Activated naive CD8-positive, alpha-beta T cell (primary cell): Measurements from ENCODE around the gene RGS3.
"Not testable (repeated sequence)": the region's sequence is repeated elsewhere in the genome, so short reads cannot be mapped to it uniquely, and the experiment has no call there.

ENCODE experiments used
- H3K27ac Mint-ChIP-seq: one replicate; pipeline ENCODE4 v1.8.0; 2021; ENCODE audit warnings: mixed read lengths
- H3K27me3 Mint-ChIP-seq: one replicate; pipeline ENCODE4 v1.8.0; 2021; ENCODE audit warnings: mixed read lengths
- H3K36me3 Mint-ChIP-seq: one replicate; pipeline ENCODE4 v1.8.0; 2021; ENCODE audit warnings: mixed read lengths
- H3K4me1 Mint-ChIP-seq: one replicate; pipeline ENCODE4 v1.8.0; 2021; ENCODE audit warnings: low read depth, mixed read lengths
- H3K4me3 Mint-ChIP-seq: one replicate; pipeline ENCODE4 v1.8.0; 2021; ENCODE audit warnings: mild to moderate bottlenecking, mixed read lengths
- H3K9me3 Mint-ChIP-seq: one replicate; pipeline ENCODE4 v1.8.0; 2021; ENCODE audit warnings: low read depth, mixed read lengths

RGS3 gene

DNA sequence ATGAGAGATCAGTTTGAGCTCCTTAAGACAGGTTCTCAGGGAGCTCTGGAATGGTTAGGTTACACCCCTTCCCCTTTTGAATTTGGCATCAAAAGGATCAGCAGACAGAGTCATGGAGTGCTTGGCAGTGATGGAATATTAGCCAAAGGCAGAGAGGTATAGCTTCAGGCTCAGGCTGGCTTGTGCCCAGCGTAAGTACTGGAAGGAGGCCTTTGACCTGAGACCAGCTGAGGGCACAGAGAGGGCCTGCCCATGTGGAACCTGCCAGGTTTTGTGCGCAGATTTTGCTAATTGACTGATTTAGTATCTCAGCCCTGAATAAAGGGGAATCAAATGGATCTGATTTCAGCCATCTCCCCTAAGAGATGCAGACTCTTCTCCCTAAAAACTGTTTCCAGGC lies 81.5 kb downstream of the RGS3 start:
- Mint-ChIP-seq H3K4me1 (peaks cover 50% of the 10 kb centered on the region), H3K27me3 (no peaks in the 10 kb centered on the region), H3K4me3 (no peak overlapping the region), H3K27ac (no peak overlapping the region), H3K36me3 (peaks cover 7% of the 10 kb centered on the region), H3K9me3 (no peaks in the 10 kb centered on the region)

DNA sequence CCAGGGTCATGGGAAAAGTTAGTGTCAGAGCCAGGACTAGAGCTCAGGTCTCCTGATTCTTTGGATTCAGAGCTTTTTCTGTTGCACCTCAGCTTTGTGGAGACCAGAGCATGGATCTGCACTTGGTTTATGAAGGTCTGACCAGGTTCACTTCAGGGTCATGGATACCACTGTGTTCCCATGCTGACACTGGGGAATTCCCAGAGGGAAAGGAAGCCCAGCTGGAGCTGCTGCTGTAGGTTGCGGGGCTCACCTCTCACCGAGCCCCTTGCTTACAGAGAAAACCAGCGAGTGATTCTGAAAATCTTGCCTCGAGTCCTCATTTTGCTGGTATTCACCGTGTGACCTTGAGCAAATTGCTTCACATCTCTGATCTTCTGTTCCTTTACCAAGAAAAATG lies 83.0 kb downstream of the RGS3 start:
- Mint-ChIP-seq H3K4me1 (peaks cover 50% of the 10 kb centered on the region), H3K27me3 (no peaks in the 10 kb centered on the region), H3K9me3 (no peaks in the 10 kb centered on the region), H3K36me3 (peaks cover 7% of the 10 kb centered on the region), H3K4me3 (no peak overlapping the region), H3K27ac (peak overlapping the region; percentile 92)

DNA sequence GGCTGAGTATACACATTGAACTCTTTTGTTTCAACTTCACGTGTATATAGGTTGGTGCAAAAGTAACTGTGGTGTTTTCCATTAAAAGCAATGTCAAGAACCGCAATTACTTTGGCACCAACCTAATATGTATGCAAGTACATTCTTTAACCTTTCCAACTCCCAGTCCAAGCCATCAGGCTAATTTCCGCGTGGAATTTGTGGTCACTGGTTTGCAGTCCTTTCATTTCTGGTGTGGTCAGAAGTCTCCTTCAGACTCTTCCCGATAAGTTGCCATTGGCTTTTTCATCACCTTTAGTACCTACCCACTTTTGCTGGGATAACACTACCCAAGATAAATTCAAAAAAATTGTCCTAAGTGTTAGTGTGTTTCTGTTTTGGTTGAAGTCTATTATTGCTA lies 84.0 kb downstream of the RGS3 start:
- no peaks in the 10 kb centered on the region for H3K9me3 Mint-ChIP-seq
- no peaks in the 10 kb centered on the region for H3K27me3 Mint-ChIP-seq
- peak overlapping the region; percentile 92 for H3K27ac Mint-ChIP-seq
- peaks cover 42% of the 10 kb centered on the region for H3K4me1 Mint-ChIP-seq
- peak overlapping the region; percentile 33 for H3K4me3 Mint-ChIP-seq
- no peaks in the 10 kb centered on the region for H3K36me3 Mint-ChIP-seq

DNA sequence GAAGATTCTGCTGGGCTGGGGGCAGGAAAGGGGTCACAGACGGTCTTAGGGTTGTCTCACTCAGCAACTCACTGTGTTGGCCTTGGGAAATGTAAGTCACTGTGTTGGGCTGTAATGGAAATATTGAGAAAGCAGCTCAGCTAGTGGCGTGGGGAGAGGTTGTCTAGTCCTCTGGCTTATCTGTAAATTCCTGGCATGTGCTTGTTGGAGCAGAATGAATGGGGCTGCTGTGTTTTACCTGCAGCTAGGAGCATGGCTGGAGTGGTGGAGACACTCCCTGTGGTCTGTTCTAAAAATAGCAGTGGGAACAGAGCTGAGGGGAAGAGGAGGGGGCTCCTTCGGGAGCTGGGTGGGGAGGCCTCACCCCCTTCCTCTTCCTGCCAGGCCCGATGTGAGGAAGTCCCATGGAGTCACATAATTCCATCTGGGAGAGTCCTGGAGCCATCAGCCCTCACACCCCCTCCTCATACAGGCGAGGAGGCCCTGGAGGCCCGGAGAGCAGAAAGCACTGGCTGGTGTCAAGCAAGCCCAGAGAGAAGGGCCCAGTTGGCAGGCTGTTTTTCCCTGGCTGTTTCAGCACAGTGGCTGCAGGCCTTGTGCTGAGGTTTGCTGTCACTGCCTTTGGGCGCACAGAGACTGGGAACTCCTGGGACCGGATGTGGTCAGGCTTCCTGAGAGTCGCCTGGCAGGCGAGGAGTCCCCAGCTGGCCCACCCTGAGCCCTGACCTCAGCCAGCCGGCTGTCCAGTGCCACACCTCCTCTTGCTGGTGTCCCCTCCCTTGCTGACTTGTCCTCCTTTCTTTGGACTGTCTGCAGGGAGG lies 84.9 kb downstream of the RGS3 start:
- Mint-ChIP-seq H3K36me3 (no peaks in the 10 kb centered on the region), H3K27me3 (no peaks in the 10 kb centered on the region), H3K4me3 (peak overlapping the region; percentile 33), H3K27ac (peak overlapping the region; percentile 92), H3K4me1 (peaks cover 41% of the 10 kb centered on the region), H3K9me3 (no peaks in the 10 kb centered on the region)

DNA sequence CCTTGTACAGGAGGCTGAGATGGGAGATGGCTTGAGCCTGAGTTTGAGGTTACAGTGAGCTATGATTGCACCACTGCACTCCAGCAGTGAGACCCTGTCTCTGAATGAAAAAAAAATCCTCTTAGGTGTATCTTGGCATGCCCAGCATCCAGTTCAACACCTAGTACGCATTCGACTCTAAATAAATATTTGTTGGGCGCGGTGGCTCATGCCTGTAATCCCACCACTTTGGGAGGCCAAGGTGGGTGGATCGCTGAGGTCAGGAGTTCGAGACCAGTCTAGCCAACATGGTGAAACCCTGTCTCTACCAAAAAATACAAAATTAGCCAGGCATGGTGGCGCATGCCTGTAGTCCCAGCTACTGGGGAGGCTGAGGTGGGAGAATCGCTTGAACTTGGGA lies 86.4 kb downstream of the RGS3 start:
- H3K27ac Mint-ChIP-seq = peak overlapping the region; percentile 92
- H3K27me3 Mint-ChIP-seq, H3K4me3 Mint-ChIP-seq, H3K9me3 Mint-ChIP-seq, H3K36me3 Mint-ChIP-seq: not testable (repeated sequence)
- peaks cover 41% of the 10 kb centered on the region for H3K4me1 Mint-ChIP-seq

DNA sequence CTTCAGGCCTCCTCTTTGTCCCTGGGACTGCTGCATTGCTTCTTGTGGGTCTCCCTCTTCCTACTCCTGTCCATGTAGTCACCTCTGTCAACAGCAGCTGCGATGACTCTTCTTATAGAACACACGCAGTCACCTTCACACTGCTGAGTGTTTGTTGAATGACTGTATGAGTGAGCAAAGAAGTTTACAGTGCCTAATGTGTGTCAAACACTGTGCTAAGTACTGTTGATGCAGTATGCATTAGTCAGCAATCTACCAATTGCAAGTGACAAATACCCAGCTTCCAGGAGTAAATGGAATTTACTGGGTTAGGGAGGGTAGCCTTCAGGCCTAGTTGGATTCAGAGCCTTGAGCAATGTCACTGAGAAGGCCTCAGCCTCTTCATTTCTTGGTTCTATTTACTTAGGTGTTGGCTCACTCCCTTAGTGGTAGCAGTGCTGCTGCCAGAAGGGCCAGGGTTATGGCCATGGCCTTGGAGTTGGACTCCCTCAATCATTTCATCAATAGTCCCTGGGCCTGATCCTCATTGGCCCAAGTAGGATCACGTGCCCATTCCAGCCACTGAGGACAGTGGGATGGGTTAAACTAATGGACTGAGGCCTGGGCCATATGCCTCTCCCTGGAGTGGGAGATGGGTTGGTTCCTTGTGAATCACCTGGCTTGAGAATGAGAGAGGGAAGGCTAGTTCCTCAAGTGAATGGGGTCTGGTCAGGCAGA lies 93.5 kb downstream of the RGS3 start:
- peak overlapping the region; percentile 16 for H3K27ac Mint-ChIP-seq
- H3K27me3 Mint-ChIP-seq = no peaks in the 10 kb centered on the region
- H3K4me3 Mint-ChIP-seq = no peak overlapping the region
- peaks cover 38% of the 10 kb centered on the region for H3K4me1 Mint-ChIP-seq
- no peaks in the 10 kb centered on the region for H3K9me3 Mint-ChIP-seq
- H3K36me3 Mint-ChIP-seq = no peaks in the 10 kb centered on the region

DNA sequence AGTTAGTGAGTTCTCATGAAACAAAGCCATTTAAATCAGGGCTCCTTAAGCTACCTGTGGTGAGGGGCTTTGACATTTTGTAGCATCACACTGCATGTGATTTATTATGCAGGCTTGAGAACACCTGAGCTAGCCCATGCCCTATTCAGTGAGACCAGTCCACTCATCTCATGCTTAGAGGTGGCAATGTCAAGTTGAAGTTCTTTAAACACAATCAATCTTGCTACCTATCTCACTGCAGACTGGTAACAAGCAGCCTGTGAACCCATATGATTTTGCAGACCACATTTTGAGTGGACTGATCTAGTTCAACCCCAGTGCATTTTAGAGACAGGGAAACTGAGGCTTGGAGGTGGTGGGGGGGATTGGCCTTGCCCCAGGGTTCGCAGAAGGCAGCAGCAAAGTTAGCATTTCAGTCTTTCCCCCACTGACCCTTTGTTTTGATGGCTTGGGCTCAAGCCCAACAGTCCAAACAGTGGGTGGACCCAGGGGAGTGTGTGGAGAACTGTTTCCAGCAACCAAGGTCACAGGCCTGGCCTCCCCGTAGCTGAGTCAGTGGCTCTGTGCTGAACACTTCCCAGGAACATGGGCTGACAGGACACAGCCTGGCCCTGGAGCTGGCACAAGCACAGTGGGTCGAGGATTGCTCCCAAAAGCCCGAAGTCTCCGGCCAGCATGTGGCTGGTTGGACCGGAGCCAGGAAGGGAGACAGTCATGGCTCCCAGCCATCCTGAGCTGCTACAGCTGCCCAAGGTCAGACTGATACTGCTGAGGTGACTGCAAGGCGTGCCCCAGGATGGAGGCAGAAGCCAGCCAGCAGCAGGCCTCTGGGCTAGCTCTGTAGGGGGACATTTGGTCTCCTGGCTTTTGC lies 95.3 kb downstream of the RGS3 start:
- H3K4me1 Mint-ChIP-seq = peaks cover 39% of the 10 kb centered on the region
- no peak overlapping the region for H3K27ac Mint-ChIP-seq
- no peaks in the 10 kb centered on the region for H3K36me3 Mint-ChIP-seq
- no peaks in the 10 kb centered on the region for H3K9me3 Mint-ChIP-seq
- no peak overlapping the region for H3K4me3 Mint-ChIP-seq
- no peaks in the 10 kb centered on the region for H3K27me3 Mint-ChIP-seq

DNA sequence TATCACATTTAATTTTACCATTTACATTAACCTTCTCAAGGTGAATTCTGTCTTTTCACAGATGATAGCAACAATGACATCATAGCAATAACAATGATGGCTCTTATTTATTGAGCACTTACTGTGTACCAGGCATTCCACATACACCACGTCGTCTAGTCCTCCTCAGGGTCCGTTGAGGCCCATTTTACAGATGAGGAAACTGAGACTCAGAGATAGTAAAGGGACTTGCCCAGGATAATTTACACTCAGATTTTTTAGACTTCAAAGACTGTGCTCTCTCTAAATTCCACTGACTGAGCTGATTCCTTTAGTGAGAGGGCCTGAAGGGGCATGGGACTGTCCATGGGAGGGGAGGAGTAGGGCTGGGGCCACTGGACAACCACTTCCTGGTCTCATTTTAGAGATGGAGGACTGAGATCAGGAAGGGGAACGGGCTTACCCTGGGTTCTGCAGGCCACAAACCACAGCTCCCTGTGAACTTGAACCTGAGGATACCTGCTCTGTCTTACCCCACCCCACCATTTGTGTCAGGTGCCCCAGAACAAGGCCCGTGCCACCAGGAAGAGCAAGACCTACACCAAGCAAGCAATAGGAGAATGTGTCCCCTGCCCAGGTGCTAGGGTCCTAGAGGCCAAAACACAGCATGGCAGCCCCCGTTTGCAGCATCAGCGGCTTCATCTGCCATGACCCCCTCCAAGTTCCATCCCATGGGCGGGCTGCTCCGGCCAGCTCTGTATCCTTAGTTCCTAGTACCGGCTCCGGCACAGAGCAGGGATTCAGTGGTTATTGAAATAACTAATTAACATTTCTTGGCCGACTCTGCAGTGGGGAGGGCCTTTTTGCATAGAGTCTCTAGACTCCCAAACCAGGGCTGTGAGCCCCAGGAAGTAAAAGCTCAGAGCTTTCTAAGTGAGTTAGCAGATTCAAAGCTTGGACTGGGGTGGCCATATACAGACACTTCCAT lies 96.6 kb downstream of the RGS3 start:
- Mint-ChIP-seq H3K27ac (peak overlapping the region; percentile 46), H3K9me3 (no peaks in the 10 kb centered on the region), H3K4me1 (peaks cover 36% of the 10 kb centered on the region), H3K4me3 (no peak overlapping the region), H3K27me3 (no peaks in the 10 kb centered on the region), H3K36me3 (no peaks in the 10 kb centered on the region)

DNA sequence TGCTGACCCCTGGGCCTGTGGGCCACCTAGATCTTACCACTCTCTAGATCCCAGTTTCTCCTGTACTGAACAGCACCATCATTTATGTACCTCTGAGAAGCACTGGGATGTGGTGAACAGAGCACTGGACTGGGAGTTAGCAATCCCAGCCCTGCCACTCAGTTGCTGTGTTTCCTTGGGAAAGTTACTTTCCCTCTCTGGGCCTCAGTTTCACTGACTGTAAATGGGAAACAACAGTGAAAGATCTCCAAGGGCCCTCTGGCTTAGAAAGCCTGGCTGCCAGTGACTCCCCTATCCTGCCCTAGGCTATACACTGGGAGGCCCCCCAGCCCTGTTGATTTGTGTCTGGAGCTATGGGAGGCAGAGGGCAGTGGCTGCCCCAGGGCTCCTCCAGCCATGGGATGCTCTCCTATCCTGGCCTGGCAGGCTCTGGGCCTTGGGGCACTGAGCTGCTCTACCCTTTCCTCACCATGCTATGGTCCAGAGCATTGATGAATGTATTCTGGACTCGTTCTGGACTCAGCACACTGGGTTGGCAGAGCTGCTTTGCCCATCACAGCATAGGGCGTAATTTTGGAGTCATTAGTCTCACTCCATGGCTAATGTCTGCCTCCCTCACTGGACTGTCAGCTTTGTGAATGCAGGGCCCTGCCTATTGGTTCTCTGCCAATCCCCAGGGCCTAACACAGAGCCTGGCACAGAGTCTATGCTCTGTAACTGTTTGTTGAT lies 99.3 kb downstream of the RGS3 start:
- Mint-ChIP-seq H3K36me3 (no peaks in the 10 kb centered on the region), H3K4me1 (peaks cover 30% of the 10 kb centered on the region), H3K9me3 (no peaks in the 10 kb centered on the region), H3K27ac (no peak overlapping the region), H3K27me3 (no peaks in the 10 kb centered on the region), H3K4me3 (no peak overlapping the region)

DNA sequence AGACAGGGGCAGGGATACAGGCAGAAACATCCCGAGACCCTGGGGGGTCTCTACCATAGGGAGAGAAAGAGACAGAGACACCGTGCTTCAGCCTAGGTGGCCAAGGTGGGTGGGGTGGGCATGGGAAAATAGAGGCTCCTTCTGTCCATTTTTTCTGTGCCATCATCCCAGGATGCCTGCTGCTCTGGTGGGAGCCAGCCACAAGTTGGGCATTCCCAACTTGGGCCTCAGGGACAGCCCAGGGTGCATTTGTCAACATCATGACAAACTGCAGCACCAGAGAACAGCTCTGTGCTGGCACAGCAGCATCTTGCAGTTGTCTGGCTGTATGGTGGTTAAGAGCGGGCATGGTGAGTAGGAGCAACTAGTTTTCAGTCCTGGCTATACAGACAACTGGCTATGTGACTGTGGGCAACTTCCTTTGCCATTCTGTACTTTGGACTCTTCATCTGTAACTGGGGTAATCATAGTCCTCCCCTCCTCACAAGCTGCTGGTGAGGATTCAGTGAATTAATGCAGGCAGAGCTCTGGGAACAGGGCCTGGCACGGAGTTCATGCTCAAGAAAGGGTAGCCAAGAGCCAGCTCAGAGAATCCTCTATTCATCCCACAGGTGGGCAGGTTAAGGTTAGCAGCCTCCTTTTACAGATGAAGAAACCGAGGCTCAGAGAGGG lies 100.4 kb downstream of the RGS3 start:
- Mint-ChIP-seq H3K4me1 (peaks cover 25% of the 10 kb centered on the region), H3K27me3 (no peaks in the 10 kb centered on the region), H3K9me3 (no peaks in the 10 kb centered on the region), H3K27ac (no peak overlapping the region), H3K36me3 (no peaks in the 10 kb centered on the region), H3K4me3 (no peak overlapping the region)

DNA sequence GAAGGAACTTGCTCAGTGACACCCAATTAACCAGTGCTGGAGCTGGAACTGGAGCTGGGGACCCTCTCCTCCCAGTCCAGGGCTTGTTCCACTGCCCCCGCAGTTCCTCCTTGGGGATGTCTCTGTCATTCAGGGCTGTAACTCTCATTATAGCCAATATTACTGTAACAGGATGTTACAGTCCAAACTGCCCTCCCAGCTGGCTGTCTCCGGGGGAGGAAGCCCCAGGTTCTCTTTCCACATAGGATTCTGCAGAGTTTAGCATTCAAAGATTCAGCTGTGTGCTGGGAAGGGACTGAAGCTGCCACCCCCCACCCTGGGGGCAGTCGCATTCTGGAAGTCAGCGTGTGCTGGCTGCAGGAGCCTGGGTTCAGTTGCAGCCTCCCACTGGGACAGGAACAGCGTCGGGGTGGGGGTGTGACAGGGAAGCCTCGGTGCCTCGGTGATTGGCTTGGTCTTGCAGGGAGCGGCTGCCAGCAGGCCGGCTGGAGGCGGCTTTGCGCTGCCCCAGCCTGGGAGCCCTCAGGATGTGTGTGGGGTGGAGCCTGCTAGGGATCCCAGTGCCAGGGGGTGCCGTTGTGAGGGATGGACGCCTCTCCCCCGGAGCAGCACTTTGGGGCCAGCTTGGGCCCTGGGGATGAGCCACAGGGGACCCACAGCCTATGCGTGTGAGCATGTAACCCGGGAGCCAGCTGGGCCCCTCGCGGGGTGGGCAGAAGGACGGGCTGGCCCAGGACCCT lies 101.1 kb downstream of the RGS3 start:
- no peaks in the 10 kb centered on the region for H3K9me3 Mint-ChIP-seq
- H3K27me3 Mint-ChIP-seq = no peaks in the 10 kb centered on the region
- H3K4me3 Mint-ChIP-seq = no peak overlapping the region
- H3K36me3 Mint-ChIP-seq = no peaks in the 10 kb centered on the region
- no peak overlapping the region for H3K27ac Mint-ChIP-seq
- peaks cover 22% of the 10 kb centered on the region for H3K4me1 Mint-ChIP-seq

DNA sequence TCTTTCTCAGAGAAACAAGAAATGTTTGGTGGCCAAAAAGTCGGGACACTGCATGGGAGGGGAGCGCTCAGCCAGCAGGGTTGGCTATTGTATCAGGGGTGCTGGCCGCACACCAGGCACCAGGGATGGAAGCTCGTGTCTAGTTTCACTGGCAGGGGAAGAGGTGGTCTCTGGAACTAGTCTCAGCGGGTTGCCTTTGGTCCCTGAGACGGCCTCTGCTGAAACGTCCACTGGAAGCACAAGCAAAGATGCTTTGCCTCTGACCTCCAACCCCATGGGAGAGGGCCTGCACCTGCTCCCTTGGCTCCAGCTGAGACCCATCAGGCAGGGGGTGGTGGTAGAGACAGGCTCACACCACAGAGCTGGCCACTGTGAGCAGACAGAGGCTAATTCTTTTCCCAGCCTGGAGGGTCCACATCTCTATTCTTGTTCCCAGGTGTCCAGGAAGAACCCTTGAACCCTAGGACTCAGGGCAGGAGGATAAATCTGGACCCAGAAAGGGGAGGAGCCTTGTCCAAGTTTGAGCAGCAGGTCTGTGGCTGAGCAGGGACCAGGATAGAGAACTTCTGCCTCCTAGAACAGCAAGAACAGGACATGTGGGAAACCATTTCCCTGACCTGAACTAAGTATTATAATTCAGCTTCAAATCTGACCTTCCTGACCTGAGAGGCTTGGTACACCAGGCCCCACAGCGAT lies 102.6 kb downstream of the RGS3 start:
- H3K4me1 Mint-ChIP-seq = peaks cover 19% of the 10 kb centered on the region
- peaks cover 4% of the 10 kb centered on the region for H3K36me3 Mint-ChIP-seq
- H3K27me3 Mint-ChIP-seq = no peaks in the 10 kb centered on the region
- no peak overlapping the region for H3K27ac Mint-ChIP-seq
- H3K4me3 Mint-ChIP-seq = no peak overlapping the region
- H3K9me3 Mint-ChIP-seq = no peaks in the 10 kb centered on the region
